ENCODE measurements around the gene ASPN. TPM values are rescaled to one million over a fixed set of nuclear protein-coding genes. Genes with fewer than 3 reads are reported as not detected.

ASPN gene
- total RNA-seq = not detected in 2 replicates

GRCh38 chr9:92482329-92482728 lies at the start of gene ASPN:
Gene ASPN (minus strand): TSS chr9:92482506.
- no peak for DNase-seq (ENCODE audit: low read depth)
- H3K4me3 ChIP-seq (ENCODE audit: low read depth, low read length) = no peak within 1 kb of the TSS
- no peak for TF ChIP-seq CTCF (conservative IDR thresholded peaks at IDR 0.05; ENCODE audit: low read depth, low read length)

DNA sequence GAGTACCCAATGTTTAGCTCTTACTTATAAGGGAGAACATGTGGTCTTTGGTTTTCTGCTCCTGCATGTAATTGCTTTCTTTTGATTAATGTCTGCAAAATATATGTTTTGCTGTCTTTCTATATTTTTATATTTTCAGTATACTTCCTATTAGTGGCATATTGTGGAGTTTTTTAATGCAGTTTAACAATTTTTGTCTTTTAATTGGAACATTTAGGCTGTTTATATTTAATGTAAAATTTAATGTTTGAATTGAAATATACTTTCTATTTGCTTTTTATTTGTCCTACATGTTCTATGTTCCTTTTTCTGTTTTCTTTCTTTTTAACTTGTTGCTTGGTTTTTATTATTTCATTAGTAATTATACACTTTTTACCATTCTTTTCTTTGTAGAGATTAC lies 48.6 kb upstream of the ASPN start:
- DNase-seq (ENCODE audit: low read depth) = no peak
- TF ChIP-seq CTCF (conservative IDR thresholded peaks at IDR 0.05; ENCODE audit: low read depth, low read length) = no peak
- H3K4me3 ChIP-seq (ENCODE audit: low read depth, low read length) = no peak overlapping the region

GRCh38 chr9:92529124-92529523 lies 46.8 kb upstream of the ASPN start:
- no peak for TF ChIP-seq CTCF (conservative IDR thresholded peaks at IDR 0.05; ENCODE audit: low read depth, low read length)
- no peak for DNase-seq (ENCODE audit: low read depth)
- H3K4me3 ChIP-seq (ENCODE audit: low read depth, low read length) = no peak overlapping the region

- no peak overlapping the region for H3K4me3 ChIP-seq (ENCODE audit: low read depth, low read length)
- DNase-seq (ENCODE audit: low read depth) = no peak
- TF ChIP-seq CTCF (conservative IDR thresholded peaks at IDR 0.05; ENCODE audit: low read depth, low read length) = no peak
Measured at GRCh38 chr9:92528522-92528849, 46.2 kb upstream of the ASPN start.

DNA sequence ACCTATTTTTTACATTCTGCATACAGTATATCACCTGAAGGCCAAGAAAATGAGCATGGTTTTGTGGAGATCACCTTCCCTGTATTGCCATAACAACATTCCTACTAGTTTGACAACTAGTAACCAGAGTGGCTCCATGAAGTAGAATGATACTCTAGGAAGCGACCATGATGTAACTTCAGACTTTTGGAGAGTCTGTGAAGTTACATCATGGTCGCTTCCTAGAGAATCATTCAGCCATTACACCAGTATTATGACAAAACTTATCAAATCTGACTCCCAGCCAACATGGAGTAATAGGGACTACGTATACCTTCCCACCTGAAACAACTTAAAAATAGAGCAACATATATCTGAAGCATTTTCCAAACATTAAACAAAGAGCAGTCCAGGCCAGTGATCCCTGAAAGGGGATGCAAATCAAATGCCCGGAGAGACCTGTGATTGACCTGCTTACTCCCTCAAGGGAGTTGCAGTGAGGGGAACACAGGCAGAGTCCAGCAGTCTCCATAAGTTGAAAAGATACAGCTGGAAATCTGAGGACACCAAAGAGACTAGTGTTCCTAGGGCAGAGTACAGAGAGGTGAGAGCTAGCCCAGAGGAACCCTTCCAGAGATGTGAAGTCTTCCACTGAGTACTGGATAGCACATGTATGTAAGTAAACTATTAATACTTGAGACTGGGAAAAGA lies 45.7 kb upstream of the ASPN start:
- H3K4me3 ChIP-seq (ENCODE audit: low read depth, low read length) = no peak overlapping the region
- DNase-seq (ENCODE audit: low read depth) = no peak
- TF ChIP-seq CTCF (conservative IDR thresholded peaks at IDR 0.05; ENCODE audit: low read depth, low read length) = no peak

DNA sequence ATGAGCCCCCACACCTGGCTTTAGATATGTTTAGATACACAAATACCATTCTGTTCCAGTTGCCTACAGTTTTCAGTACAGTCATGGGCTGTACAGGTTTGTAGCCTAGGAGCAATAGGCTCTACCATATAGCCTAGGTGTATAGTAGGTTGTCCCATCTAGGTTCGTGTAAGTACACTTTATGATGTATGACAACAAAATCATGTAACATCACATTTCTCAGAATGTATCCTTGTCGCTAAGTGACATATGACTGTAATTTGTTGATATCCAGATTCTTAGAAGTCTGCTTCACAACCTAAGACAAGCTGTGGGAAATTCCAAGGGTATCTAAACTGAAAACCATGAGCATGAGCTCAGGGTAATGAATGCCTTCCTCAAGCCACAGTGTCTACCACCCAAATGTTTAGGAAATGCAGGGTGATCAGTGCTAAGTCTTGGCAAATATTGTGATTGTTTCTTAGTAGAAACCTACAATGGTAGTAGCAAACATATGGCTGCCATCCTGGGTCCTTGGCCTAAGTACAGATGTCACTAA lies 45.1 kb upstream of the ASPN start:
- no peak overlapping the region for H3K4me3 ChIP-seq (ENCODE audit: low read depth, low read length)
- no peak for TF ChIP-seq CTCF (conservative IDR thresholded peaks at IDR 0.05; ENCODE audit: low read depth, low read length)
- no peak for DNase-seq (ENCODE audit: low read depth)

DNA sequence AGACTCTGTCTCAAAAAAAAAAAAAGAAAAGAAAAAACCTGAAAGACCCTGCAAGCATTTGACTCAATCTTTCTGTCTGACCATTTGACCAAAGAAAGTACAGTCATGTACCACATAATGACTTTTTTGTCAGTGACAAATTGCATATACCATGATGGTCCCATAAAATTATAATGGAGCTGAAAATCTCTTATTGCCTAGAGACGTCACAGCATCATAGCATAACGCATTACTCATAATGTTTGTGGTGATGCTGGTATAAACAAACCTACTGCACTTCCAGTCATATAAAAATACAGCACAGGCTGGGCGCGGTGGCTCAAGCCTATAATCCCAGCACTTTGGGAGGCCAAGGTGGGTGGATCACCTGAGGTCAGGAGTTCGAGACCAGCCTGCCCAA lies 43.0 kb upstream of the ASPN start:
- H3K4me3 ChIP-seq (ENCODE audit: low read depth, low read length) = no peak overlapping the region
- no peak for DNase-seq (ENCODE audit: low read depth)
- TF ChIP-seq CTCF (conservative IDR thresholded peaks at IDR 0.05; ENCODE audit: low read depth, low read length) = no peak

Measured in epithelial cell of proximal tubule (primary cell).